Subcutaneous adipose tissue (tissue), 4 donors: Measurements from ENCODE around the gene E2F1. TPM values are rescaled to one million over a fixed set of nuclear protein-coding genes. Genes with fewer than 3 reads are reported as not detected.

Source experiments
- CTCF ChIP-seq: fragments of 450-650 bp; IDR thresholded peaks from one replicate; pipeline ENCODE4 v1.5.1; 2016; ENCODE audit warnings: low read depth, mild to moderate bottlenecking, control low read depth, antibody characterized with exemption, moderate library complexity
- total RNA-seq, 4 donors: library from RNA; depleted of rRNA; stranded (reverse); fragments of >200 nt; gene quantifications; one replicate each; pipeline ENCODE4 v1.1.0, GENCODE V29; 2016

E2F1 gene
- total RNA-seq, 4 donors from 2014 or later = 1.3 to 1.9 (median 1.7) TPM

GRCh38 chr20:33630507-33630906, 55.7 kb downstream of the E2F1 start:
- no peak for TF ChIP-seq CTCF

GRCh38 chr20:33629979-33630378, 56.2 kb downstream of the E2F1 start:
- TF ChIP-seq CTCF = no peak

- TF ChIP-seq CTCF = no peak
Observed at GRCh38 chr20:33629533-33629932, 56.7 kb downstream of the E2F1 start.

GRCh38 chr20:33627577-33628216, 58.5 kb downstream of the E2F1 start:
- no peak for TF ChIP-seq CTCF

- no peak for TF ChIP-seq CTCF
Observed at GRCh38 chr20:33626190-33626589, 60.0 kb downstream of the E2F1 start.

Other genes with a start within 250 kb of the E2F1 start
- gene SNTA1, start 242.6 kb downstream of the E2F1 start, total RNA-seq = 100 to 1,000 TPM in 1 of 4 donors, 10 to 100 TPM in 3; 28.6 to 144 (median 56.5) TPM
- gene CBFA2T2, start 196.3 kb downstream of the E2F1 start, total RNA-seq = 10 to 100 TPM in 2 of 4 donors, 1 to 10 TPM in 2; 8.5 to 13.4 (median 10.0) TPM
- gene C20orf144, start 24.1 kb downstream of the E2F1 start, total RNA-seq = not detected
- gene ACTL10, start 19.4 kb downstream of the E2F1 start, total RNA-seq = under 1 TPM in 3 of 4 donors, not detected in 1; 0.51 to 0.75 (median 0.66) TPM
- gene NECAB3, start 12.0 kb downstream of the E2F1 start, total RNA-seq = 10 to 100 TPM; 18.1 to 38.6 (median 28.2) TPM
- 1 to 10 TPM; 2.0 to 7.0 (median 4.3) TPM for gene PXMP4, start 33.9 kb upstream of the E2F1 start, total RNA-seq
- gene ZNF341, start 45.6 kb upstream of the E2F1 start, total RNA-seq = 1 to 10 TPM in 3 of 4 donors, under 1 TPM in 1; 0.65 to 2.8 (median 1.1) TPM
- gene CHMP4B, start 125.0 kb upstream of the E2F1 start, total RNA-seq = 10 to 100 TPM; 68.0 to 79.5 (median 69.5) TPM